Measurements from ENCODE around the gene PIK3C2G. TPM values are rescaled to one million over a fixed set of nuclear protein-coding genes. Genes with fewer than 3 reads are reported as not detected.

Gene PIK3C2G
- total and polyA plus RNA-seq, 2 of the 13 experiments (the other 11 are each of a cell fraction or from before 2014, with no cell fraction given) = not detected

GRCh38 chr12:18653465-18653864 is 392.1 kb downstream of the PIK3C2G start:
- ChIA-PET CTCF (ENCODE audit: low intra/inter-chr PET ratio, low total read pairs) (no interaction called here), POLR2A (no interaction called here)
- Histone ChIP-seq H3K9ac (ENCODE audit: insufficient read depth, low read depth, low read length) (no peak overlapping the region), H3K27ac (ENCODE audit: extremely low read length, insufficient read depth, low read length) (no peak overlapping the region), H3K4me2 (ENCODE audit: low read depth, low read length) (no peak overlapping the region), H3K4me1 (ENCODE audit: insufficient read depth, low read length) (no peaks in the 10 kb centered on the region), H3K4me3 (replicated peaks in 1 of 3; ENCODE audit: insufficient read depth in 1 of 3, low read depth in 2 of 3, low read length in 3 of 3) (no peak overlapping the region), H3K9me3 (ENCODE audit: low read length) (no peaks in the 10 kb centered on the region), H3K27me3 (ENCODE audit: control insufficient read depth in 1 of 2, insufficient read depth in 2 of 2, low read length in 2 of 2) (no peaks in the 10 kb centered on the region), H4K20me1 (ENCODE audit: insufficient read depth, low read length) (no peaks in the 10 kb centered on the region), H3K79me2 (ENCODE audit: insufficient read depth, low read length) (no peaks in the 10 kb centered on the region), H3K36me3 (replicated peaks in 1 of 2; ENCODE audit: control insufficient read depth in 1 of 2, insufficient read depth in 2 of 2, low read length in 2 of 2) (no peaks in the 10 kb centered on the region), H2AFZ (ENCODE audit: low read length) (no peak overlapping the region)
- ATAC-seq = no peak
- DNase-seq (ENCODE audit: low spot score) = no peak
- intact Hi-C loops (cut with micrococcal nuclease; ENCODE audit: unreplicated experiment) (no loop called here), in situ Hi-C loops (cut with HindIII; ENCODE audit: extremely low pct_ligation_motif_present, low pct_unique_long_range_greater_than_20kb) (no loop called here)
- BruUV-seq (replicated peaks) = no TSS peak
- TF ChIP-seq, protein P1, sequence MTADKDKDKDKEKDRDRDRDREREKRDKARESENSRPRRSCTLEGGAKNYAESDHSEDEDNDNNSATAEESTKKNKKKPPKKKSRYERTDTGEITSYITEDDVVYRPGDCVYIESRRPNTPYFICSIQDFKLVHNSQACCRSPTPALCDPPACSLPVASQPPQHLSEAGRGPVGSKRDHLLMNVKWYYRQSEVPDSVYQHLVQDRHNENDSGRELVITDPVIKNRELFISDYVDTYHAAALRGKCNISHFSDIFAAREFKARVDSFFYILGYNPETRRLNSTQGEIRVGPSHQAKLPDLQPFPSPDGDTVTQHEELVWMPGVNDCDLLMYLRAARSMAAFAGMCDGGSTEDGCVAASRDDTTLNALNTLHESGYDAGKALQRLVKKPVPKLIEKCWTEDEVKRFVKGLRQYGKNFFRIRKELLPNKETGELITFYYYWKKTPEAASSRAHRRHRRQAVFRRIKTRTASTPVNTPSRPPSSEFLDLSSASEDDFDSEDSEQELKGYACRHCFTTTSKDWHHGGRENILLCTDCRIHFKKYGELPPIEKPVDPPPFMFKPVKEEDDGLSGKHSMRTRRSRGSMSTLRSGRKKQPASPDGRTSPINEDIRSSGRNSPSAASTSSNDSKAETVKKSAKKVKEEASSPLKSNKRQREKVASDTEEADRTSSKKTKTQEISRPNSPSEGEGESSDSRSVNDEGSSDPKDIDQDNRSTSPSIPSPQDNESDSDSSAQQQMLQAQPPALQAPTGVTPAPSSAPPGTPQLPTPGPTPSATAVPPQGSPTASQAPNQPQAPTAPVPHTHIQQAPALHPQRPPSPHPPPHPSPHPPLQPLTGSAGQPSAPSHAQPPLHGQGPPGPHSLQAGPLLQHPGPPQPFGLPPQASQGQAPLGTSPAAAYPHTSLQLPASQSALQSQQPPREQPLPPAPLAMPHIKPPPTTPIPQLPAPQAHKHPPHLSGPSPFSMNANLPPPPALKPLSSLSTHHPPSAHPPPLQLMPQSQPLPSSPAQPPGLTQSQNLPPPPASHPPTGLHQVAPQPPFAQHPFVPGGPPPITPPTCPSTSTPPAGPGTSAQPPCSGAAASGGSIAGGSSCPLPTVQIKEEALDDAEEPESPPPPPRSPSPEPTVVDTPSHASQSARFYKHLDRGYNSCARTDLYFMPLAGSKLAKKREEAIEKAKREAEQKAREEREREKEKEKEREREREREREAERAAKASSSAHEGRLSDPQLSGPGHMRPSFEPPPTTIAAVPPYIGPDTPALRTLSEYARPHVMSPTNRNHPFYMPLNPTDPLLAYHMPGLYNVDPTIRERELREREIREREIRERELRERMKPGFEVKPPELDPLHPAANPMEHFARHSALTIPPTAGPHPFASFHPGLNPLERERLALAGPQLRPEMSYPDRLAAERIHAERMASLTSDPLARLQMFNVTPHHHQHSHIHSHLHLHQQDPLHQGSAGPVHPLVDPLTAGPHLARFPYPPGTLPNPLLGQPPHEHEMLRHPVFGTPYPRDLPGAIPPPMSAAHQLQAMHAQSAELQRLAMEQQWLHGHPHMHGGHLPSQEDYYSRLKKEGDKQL (CRISPR knock-in tag; IDR thresholded peaks at IDR 0.05; ENCODE audit: low read depth) = no peak
- TF ChIP-seq ZNF33A (CRISPR knock-in tag; IDR thresholded peaks at IDR 0.05; ENCODE audit: borderline replicate concordance) (no peak), PHB2 (IDR thresholded peaks at IDR 0.05; ENCODE audit: partially characterized antibody) (no peak)
- 4% methylated on average over 1 of the region's 1 CpG for WGBS (ENCODE audit: low lambda C conversion rate)
- FAIRE-seq = no peak

DNA sequence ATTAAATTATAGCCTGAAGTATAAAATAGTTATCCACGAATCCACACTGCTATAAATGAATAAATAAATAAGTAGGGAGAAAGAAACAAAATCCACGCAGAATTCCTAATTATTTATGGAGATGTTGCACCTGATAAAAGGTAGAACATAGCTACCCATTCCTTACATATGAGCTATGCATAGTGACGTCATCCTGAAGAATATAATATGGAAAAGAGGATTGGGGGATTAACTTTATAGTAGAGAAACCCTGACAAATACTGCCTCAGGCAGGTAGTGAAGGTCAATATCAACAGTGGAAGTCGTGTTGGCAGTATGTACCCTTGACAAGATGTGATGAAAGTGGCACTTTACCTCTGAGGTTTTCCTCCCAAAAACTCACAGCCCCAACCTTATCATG is 394.0 kb downstream of the PIK3C2G start:
- H3K36me3 ChIP-seq (replicated peaks in 1 of 2; ENCODE audit: control insufficient read depth in 1 of 2, insufficient read depth in 2 of 2, low read length in 2 of 2) = no peaks in the 10 kb centered on the region
- H2AFZ ChIP-seq (ENCODE audit: low read length) = no peak overlapping the region
- BruUV-seq (replicated peaks) = no TSS peak
- no peak overlapping the region for H3K4me3 ChIP-seq (replicated peaks in 1 of 3; ENCODE audit: insufficient read depth in 1 of 3, low read depth in 2 of 3, low read length in 3 of 3)
- no peaks in the 10 kb centered on the region for H4K20me1 ChIP-seq (ENCODE audit: insufficient read depth, low read length)
- intact Hi-C loops (cut with micrococcal nuclease; ENCODE audit: unreplicated experiment) = no loop called here
- ATAC-seq (no peak), FAIRE-seq (no peak), DNase-seq (ENCODE audit: low spot score) (no peak)
- WGBS (ENCODE audit: low lambda C conversion rate) = 2% methylated on average over 4 of the region's 4 CpGs
- no peak overlapping the region for H3K27ac ChIP-seq (ENCODE audit: extremely low read length, insufficient read depth, low read length)
- H3K9me3 ChIP-seq (ENCODE audit: low read length) = no peaks in the 10 kb centered on the region
- TF ChIP-seq ATF7 (IDR thresholded peaks at IDR 0.05) (peak; percentile 92), ATF7 (CRISPR knock-in tag; IDR thresholded peaks at IDR 0.05) (no peak), CREB1 (IDR thresholded peaks at IDR 0.05) (peak; percentile 87), CREB1 (CRISPR knock-in tag; IDR thresholded peaks at IDR 0.05) (no peak), ZNF446 (CRISPR knock-in tag; IDR thresholded peaks at IDR 0.05) (no peak)
- ChIA-PET POLR2A (no interaction called here), CTCF (ENCODE audit: low intra/inter-chr PET ratio, low total read pairs) (no interaction called here)
- H3K27me3 ChIP-seq (ENCODE audit: control insufficient read depth in 1 of 2, insufficient read depth in 2 of 2, low read length in 2 of 2) = no peaks in the 10 kb centered on the region
- no peak overlapping the region for H3K4me2 ChIP-seq (ENCODE audit: low read depth, low read length)
- in situ Hi-C loops (cut with HindIII; ENCODE audit: extremely low pct_ligation_motif_present, low pct_unique_long_range_greater_than_20kb) = no loop called here
- H3K79me2 ChIP-seq (ENCODE audit: insufficient read depth, low read length) = no peaks in the 10 kb centered on the region
- H3K4me1 ChIP-seq (ENCODE audit: insufficient read depth, low read length) = no peaks in the 10 kb centered on the region
- no peak overlapping the region for H3K9ac ChIP-seq (ENCODE audit: insufficient read depth, low read depth, low read length)
